ENCODE measurements around the gene C2orf66. TPM values are rescaled to one million over a fixed set of nuclear protein-coding genes. Genes with fewer than 3 reads are reported as not detected.

The C2orf66 gene
- polyA plus RNA-seq, 1 donor (not counting 4 experiments of a cell fraction or from before 2014, with no cell fraction given) = 2.9 TPM

DNA sequence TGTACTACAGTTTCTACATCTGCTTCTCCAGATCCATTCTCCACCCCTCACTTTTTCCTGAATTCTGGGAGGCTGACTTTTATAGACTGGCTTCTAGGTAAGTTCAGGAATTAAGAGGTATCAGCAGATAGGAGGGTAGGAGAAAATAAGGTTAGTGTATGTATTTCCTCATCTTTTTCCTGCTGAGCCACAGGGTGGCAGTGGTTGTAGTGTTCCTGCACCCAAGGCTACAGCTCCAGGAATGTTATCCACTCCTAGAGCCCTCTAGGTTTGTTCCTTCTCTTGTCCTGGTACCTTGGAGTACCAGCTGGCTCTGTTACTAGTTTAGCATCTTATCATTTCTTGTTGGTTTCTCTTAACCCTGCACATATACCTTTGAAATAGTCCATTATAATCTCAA, 40.7 kb upstream of the C2orf66 start:
- H3K4me2 ChIP-seq (ENCODE audit: control insufficient read depth, extremely low read depth, insufficient read depth, low read depth, low read length) = no peak overlapping the region
- no peak overlapping the region for H3K4me3 ChIP-seq (ENCODE audit: control insufficient read depth in 2 of 3, extremely low read depth in 1 of 3, insufficient read depth in 2 of 3, low read depth in 1 of 3, low read length in 3 of 3)
- no peaks in the 10 kb centered on the region for H3K9me3 ChIP-seq (ENCODE audit: control insufficient read depth, low read depth, low read length)
- H3K79me2 ChIP-seq (ENCODE audit: control insufficient read depth, insufficient read depth, low read length) = no peaks in the 10 kb centered on the region
- H3K27me3 ChIP-seq (ENCODE audit: control insufficient read depth, extremely low read depth, insufficient read depth, low read length) = no peaks in the 10 kb centered on the region
- H3K9ac ChIP-seq (ENCODE audit: control insufficient read depth, extremely low read depth, insufficient read depth, low read length) = no peak overlapping the region
- no peak for TF ChIP-seq EZH2 (IDR thresholded peaks at IDR 0.05; ENCODE audit: low read length)
- TF ChIP-seq, protein P1, sequence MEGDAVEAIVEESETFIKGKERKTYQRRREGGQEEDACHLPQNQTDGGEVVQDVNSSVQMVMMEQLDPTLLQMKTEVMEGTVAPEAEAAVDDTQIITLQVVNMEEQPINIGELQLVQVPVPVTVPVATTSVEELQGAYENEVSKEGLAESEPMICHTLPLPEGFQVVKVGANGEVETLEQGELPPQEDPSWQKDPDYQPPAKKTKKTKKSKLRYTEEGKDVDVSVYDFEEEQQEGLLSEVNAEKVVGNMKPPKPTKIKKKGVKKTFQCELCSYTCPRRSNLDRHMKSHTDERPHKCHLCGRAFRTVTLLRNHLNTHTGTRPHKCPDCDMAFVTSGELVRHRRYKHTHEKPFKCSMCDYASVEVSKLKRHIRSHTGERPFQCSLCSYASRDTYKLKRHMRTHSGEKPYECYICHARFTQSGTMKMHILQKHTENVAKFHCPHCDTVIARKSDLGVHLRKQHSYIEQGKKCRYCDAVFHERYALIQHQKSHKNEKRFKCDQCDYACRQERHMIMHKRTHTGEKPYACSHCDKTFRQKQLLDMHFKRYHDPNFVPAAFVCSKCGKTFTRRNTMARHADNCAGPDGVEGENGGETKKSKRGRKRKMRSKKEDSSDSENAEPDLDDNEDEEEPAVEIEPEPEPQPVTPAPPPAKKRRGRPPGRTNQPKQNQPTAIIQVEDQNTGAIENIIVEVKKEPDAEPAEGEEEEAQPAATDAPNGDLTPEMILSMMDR (optimal IDR thresholded peaks at IDR 0.05 in 1 of 3, IDR thresholded peaks at IDR 0.05 in 1 of 3, conservative IDR thresholded peaks at IDR 0.05 in 1 of 3; ENCODE audit: extremely low read depth in 1 of 3, insufficient read depth in 2 of 3, low read length in 3 of 3) = peak; percentile 15 to 46 (median 16)
- no peaks in the 10 kb centered on the region for H4K20me1 ChIP-seq (ENCODE audit: control insufficient read depth, extremely low read depth, insufficient read depth, low read length)
- peaks cover 0 to 4% of the 10 kb centered on the region in 2 experiments for H3K36me3 ChIP-seq (ENCODE audit: control insufficient read depth in 2 of 2, extremely low read depth in 1 of 2, insufficient read depth in 2 of 2, low read length in 2 of 2)
- no peak overlapping the region for H3K27ac ChIP-seq (ENCODE audit: control insufficient read depth, insufficient read depth, low read length)
- H2AFZ ChIP-seq (ENCODE audit: control insufficient read depth, low read length) = no peak overlapping the region
- H3K9me1 ChIP-seq (ENCODE audit: control insufficient read depth, extremely low read depth, insufficient read depth, low read length) = no peaks in the 10 kb centered on the region
- no peaks in the 10 kb centered on the region for H3K4me1 ChIP-seq (ENCODE audit: control insufficient read depth, extremely low read depth, insufficient read depth, low read length)
- dilution Hi-C loops (cut with MboI; ENCODE audit: extremely low pct_ligation_motif_present, low sequenced_read_pairs) = no loop called here
- FAIRE-seq (no peak), DNase-seq (ENCODE audit: low read depth, low spot score) (no peak)

DNA sequence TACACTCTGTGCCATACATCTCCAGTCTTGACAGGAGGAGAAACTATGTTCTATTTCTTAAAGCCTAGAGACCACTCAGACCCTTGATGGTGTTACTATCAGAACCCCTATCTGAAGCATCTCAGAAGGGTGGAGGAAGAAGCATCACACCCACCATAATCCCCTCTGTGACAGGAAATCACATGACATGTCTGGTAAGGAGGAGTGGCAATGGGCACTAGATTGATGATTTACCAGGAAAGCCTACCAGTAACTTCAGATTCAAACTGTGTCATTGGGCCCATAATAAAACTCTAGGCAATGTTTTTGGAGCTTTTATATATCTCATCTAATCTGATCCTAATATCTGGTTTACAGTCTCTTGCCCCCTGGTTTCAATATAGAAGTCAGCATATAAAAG, 37.1 kb upstream of the C2orf66 start:
- Histone ChIP-seq H3K27ac (ENCODE audit: control insufficient read depth, insufficient read depth, low read length) (no peak overlapping the region), H3K4me2 (ENCODE audit: control insufficient read depth, extremely low read depth, insufficient read depth, low read depth, low read length) (no peak overlapping the region), H4K20me1 (ENCODE audit: control insufficient read depth, extremely low read depth, insufficient read depth, low read length) (no peaks in the 10 kb centered on the region), H3K9ac (ENCODE audit: control insufficient read depth, extremely low read depth, insufficient read depth, low read length) (no peak overlapping the region), H3K79me2 (ENCODE audit: control insufficient read depth, insufficient read depth, low read length) (no peaks in the 10 kb centered on the region), H2AFZ (ENCODE audit: control insufficient read depth, low read length) (no peak overlapping the region), H3K4me3 (ENCODE audit: control insufficient read depth in 2 of 3, extremely low read depth in 1 of 3, insufficient read depth in 2 of 3, low read depth in 1 of 3, low read length in 3 of 3) (no peak overlapping the region), H3K27me3 (ENCODE audit: control insufficient read depth, extremely low read depth, insufficient read depth, low read length) (no peaks in the 10 kb centered on the region), H3K36me3 (ENCODE audit: control insufficient read depth in 2 of 2, extremely low read depth in 1 of 2, insufficient read depth in 2 of 2, low read length in 2 of 2) (peaks cover 0 to 2% of the 10 kb centered on the region in 2 experiments), H3K9me1 (ENCODE audit: control insufficient read depth, extremely low read depth, insufficient read depth, low read length) (no peaks in the 10 kb centered on the region), H3K9me3 (ENCODE audit: control insufficient read depth, low read depth, low read length) (no peaks in the 10 kb centered on the region), H3K4me1 (ENCODE audit: control insufficient read depth, extremely low read depth, insufficient read depth, low read length) (no peaks in the 10 kb centered on the region)
- DNase-seq (ENCODE audit: low read depth, low spot score) (no peak), FAIRE-seq (no peak)
- dilution Hi-C loops (cut with MboI; ENCODE audit: extremely low pct_ligation_motif_present, low sequenced_read_pairs) = no loop called here
- no peak for TF ChIP-seq EZH2 (IDR thresholded peaks at IDR 0.05; ENCODE audit: low read length)
- TF ChIP-seq, protein P1 (optimal IDR thresholded peaks at IDR 0.05 in 1 of 3, IDR thresholded peaks at IDR 0.05 in 1 of 3, conservative IDR thresholded peaks at IDR 0.05 in 1 of 3; ENCODE audit: extremely low read depth in 1 of 3, insufficient read depth in 2 of 3, low read length in 3 of 3) = no peak

All from keratinocyte (primary cell).